HG03520 (cell line): ENCODE measurements around the gene LTK.
"Not testable (repeated sequence)": the region's sequence is repeated elsewhere in the genome, so short reads cannot be mapped to it uniquely, and the experiment has no call there.

Experiments used
- ATAC-seq: cut with Tn5 transposase; IDR thresholded peaks from one replicate; pipeline ENCODE4 v1.9.1; 2021; ENCODE audit warnings: mild to moderate bottlenecking, moderate library complexity; ENCODE audit not compliant: unreplicated experiment

The LTK gene

DNA sequence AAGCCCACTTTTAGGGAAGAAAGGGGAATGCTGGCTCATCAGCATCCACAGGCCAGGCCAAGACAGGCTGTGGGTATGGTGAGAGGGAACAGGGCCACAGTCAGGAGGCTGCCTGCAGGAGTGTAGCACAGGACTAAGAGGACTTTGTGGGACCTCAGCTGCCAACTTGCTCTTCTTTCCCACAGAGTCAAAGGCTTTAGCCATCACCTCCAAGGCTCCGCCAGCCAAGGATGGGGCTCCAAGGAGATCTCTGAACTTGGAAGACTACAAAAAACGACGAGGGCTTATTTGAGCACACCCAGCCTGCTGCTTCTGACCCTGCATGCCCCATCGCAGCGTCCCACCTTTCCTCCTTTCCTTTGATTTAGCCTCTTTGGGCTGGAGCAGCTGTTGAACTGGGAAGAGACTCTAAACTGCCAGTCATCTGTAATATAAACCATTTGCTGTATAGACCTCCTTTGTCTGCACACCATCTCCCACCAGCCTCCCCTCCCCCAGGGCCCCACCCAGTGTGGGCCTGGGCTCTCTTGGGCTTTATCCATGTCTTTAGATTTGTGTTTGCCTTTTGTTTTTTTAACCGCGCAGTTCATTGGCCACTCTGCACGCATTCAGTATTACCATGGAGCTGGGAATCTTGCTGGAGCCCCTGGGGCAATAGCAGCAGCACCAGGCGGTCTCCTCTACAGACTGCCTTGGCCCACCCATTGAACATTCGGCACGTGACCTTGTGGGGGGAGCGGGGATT, 33.1 kb downstream of the LTK start:
- ATAC-seq = no peak

DNA sequence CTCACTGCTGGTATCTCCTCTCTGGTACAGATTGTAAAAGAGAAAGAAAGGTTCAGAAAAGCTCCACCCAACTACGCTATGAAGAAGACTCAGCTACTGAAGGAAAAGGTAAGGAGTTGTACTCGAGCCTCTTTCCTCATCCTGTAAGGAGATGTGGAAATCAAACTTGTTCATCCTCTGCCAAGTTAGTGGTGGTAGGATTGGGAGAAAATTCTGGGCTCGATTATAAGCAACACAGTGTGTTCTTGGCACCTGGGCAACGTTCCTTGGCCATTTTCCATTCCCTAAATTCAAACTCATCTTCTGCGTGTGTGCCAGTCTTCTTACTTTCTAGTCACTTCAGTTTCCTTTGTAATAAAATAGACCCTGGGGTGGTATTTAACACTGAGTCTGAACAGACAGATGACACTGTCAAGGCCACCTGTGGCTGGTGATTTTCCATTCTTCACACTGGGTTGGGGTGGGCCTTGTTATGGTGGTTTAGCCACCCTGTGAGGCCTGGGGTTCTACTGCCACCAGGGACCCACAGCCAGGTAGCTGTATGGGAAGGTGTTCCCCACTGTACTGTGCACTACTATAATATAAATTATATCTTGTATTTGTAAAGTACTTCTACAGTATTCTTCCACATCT, 37.1 kb downstream of the LTK start:
- ATAC-seq = no peak

DNA sequence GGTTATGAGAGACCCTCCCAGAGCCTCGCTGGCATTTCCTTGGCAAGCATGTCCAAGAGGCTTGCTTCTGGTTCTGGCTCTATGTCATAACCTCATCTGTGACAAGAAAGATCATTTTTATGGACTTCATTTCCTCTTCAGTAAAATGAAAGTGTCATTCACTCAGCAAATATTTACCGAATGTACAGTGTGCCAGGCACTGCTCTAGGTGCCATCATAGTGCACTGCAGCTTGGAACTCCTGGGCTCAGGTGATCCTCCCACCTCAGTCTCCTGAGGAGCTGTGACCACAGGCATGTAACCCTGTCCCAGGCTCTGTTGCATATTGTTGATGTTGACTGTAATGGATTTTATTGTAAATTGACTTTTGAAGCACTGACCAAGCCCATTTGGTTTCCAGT, 38.7 kb downstream of the LTK start:
- no peak for ATAC-seq

DNA sequence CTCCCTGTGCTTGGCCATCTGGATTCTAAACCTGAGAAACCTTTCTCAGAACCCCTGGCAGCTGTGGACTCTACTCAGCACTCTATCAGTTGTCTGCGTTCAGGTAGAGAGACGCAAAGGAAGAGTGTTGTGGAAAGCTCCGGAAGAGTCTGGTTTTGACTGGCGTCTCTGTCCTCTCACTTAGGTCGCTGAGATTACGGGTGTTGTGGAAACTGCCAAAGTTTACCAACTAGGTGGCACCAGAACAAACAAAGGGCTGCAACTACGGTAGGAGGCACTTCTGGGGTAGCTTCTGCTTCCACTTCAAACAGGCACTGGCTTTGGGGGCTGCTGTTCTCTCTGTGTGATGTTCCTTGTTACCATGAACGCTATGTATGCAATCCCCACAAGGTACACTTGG, 39.2 kb downstream of the LTK start:
- no peak for ATAC-seq

GRCh38 chr15:41473418-41473817, 40.2 kb downstream of the LTK start:
- ATAC-seq = no peak

- not testable (repeated sequence) for ATAC-seq
These were observed 44.0 kb downstream of the LTK start for GRCh38 chr15:41469644-41470043.

DNA sequence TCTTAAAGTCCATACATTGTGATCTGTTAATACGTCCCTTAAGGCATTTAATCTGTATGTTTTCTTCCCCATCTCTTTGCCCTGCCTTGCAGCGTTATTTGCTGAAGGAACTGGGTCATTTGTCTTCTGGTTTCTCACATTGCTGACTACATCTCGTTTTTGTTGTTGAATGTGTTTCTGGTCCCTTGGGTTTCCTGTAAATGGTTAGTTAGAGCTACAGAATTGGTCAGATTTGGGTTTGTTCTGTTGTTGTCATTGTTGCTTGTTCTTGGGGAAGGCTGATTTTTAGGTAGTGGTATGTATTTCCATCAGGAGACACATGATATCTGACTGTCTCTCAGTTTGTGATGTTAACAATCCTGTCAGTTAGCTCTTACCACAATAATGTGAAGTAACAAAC, 46.9 kb downstream of the LTK start:
- no peak for ATAC-seq

DNA sequence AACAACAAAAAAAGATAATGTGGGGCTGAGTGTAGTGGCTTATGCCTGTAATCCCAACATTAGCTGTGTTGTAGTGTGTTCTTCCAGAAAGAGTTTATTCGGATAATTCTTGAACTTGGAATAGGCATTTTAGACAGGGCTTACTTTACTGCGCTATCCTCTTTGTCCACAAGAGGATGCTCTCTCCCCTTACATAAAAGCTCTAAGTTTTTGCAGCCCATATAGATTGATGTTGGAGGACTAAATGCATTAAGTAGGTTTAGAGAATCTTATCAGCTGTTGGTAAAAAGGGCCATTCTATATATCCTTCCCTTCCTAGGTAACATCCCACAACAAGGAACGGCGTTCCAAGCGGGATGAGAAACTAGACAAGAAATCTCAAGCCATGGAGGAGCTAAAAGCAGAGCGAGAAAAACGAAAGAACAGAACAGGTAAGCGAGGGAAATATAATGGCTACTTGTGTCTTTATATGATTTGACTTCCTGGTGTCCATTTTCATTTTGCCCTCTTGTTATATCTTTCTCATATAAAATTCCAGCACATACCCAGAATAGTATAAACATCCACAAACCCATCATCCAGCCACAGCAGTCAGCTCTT, 47.7 kb downstream of the LTK start:
- ATAC-seq = no peak

- ATAC-seq = no peak
These were observed 48.6 kb downstream of the LTK start for GRCh38 chr15:41464889-41465580.

DNA sequence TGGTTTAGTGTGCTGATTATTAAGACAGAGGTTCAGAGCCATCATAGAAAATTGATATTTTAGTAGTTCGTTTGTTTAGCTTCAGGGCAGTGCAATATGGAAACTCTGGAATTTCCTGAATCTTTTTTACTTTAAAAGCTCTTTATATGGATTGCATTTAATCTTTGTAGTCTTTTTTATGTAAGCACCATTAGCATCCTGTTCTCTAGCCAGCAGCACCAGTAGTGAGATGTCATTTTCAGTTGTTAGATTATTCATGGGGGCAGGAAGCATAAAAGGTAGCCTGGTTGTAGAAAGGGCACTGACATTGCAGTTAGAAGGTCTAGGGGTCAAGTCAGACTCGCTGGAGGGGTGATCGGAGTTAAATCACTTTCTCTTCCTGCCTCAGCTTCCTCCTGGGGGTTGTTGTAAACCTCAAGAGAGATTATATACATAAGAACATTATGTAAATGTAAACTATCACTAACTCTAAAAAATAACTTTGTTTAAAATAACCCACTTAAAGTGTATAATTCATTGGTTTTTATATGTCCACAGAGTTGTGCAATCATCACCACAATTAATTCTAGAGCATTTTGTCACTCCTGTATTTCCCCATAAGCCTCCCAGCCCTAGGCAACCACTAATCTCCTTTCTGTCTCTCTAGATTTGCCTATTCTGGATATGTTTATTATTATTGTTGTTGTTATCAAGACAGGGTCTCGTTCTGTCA, 51.4 kb downstream of the LTK start:
- no peak for ATAC-seq
